ENCODE measurements around the gene ZNF618. TPM values are rescaled to one million over a fixed set of nuclear protein-coding genes. Genes with fewer than 3 reads are reported as not detected.

ZNF618 gene
- polyA plus RNA-seq, 1 of the 3 experiments (the other 2 are of a cell fraction): 6.2 TPM

- 100% methylated on average over 5 of the region's 14 CpGs for WGBS (ENCODE audit: low lambda C conversion rate)
- H3K9me3 ChIP-seq: no peaks in the 10 kb centered on the region
- no peak overlapping the region for H3K4me3 ChIP-seq (ENCODE audit: low read depth in 2 of 2, low read length in 1 of 2)
- no peaks in the 10 kb centered on the region for H3K27me3 ChIP-seq (ENCODE audit: insufficient read depth)
- no peaks in the 10 kb centered on the region for H3K9me2 ChIP-seq
- no peak overlapping the region for H3K4me2 ChIP-seq
- H2AFZ ChIP-seq (ENCODE audit: low read depth): no peak overlapping the region
- POLR2A ChIA-PET: no interaction called here
- H3K79me2 ChIP-seq (ENCODE audit: insufficient read depth): no peaks in the 10 kb centered on the region
- no peak for TF ChIP-seq USF2 (IDR thresholded peaks at IDR 0.05; ENCODE audit: borderline replicate concordance, low read depth, low read length)
- TF ChIP-seq RFX5 (IDR thresholded peaks at IDR 0.05; ENCODE audit: low read length): no peak
- no peak for TF ChIP-seq POLR2AphosphoS5 (IDR thresholded peaks at IDR 0.05; ENCODE audit: low read depth, low read length)
- TF ChIP-seq NFIC (IDR thresholded peaks at IDR 0.05; ENCODE audit: borderline replicate concordance): no peak
- TF ChIP-seq SMC3 (IDR thresholded peaks at IDR 0.05; ENCODE audit: low read depth, low read length): no peak
- TF ChIP-seq MXI1 (IDR thresholded peaks at IDR 0.05; ENCODE audit: low read depth, low read length): no peak
- TF ChIP-seq, protein P1, sequence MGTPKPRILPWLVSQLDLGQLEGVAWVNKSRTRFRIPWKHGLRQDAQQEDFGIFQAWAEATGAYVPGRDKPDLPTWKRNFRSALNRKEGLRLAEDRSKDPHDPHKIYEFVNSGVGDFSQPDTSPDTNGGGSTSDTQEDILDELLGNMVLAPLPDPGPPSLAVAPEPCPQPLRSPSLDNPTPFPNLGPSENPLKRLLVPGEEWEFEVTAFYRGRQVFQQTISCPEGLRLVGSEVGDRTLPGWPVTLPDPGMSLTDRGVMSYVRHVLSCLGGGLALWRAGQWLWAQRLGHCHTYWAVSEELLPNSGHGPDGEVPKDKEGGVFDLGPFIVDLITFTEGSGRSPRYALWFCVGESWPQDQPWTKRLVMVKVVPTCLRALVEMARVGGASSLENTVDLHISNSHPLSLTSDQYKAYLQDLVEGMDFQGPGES (IDR thresholded peaks at IDR 0.05; ENCODE audit: low read depth, low read length): no peak
- no peak for TF ChIP-seq TAF1 (IDR thresholded peaks at IDR 0.05; ENCODE audit: borderline replicate concordance, low read depth, low read length)
- TF ChIP-seq CHD2 (IDR thresholded peaks at IDR 0.05; ENCODE audit: low read length, partially characterized antibody): no peak
- TF ChIP-seq NRF1 (IDR thresholded peaks at IDR 0.05; ENCODE audit: low read depth, low read length): no peak
- TF ChIP-seq, protein P2, sequence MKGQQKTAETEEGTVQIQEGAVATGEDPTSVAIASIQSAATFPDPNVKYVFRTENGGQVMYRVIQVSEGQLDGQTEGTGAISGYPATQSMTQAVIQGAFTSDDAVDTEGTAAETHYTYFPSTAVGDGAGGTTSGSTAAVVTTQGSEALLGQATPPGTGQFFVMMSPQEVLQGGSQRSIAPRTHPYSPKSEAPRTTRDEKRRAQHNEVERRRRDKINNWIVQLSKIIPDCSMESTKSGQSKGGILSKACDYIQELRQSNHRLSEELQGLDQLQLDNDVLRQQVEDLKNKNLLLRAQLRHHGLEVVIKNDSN (IDR thresholded peaks at IDR 0.05; ENCODE audit: borderline replicate concordance, low read depth): no peak
- no peak for TF ChIP-seq TCF12 (IDR thresholded peaks at IDR 0.05)
- TF ChIP-seq MEF2A (IDR thresholded peaks at IDR 0.05; ENCODE audit: borderline replicate concordance, low read depth): no peak
- H3F3A ChIP-seq (replicated peaks; ENCODE audit: insufficient read depth): no peaks in the 10 kb centered on the region
- H3K27ac ChIP-seq (ENCODE audit: low read depth in 2 of 2, low read length in 1 of 2): no peak overlapping the region; a peak in 1 of 4 replicates
- DNase-seq: no peak
- CTCF ChIA-PET: interaction anchor here (1.2 to 1.3 kb wide), 2 partner anchors 126 to 195 kb away, joined by 3 to 4 read pairs; partner anchors contain the start of gene ZNF618
- H4K20me1 ChIP-seq (ENCODE audit: insufficient read depth): no peaks in the 10 kb centered on the region
- H3K9ac ChIP-seq: no peak overlapping the region
- peaks cover 0 to 44% of the 10 kb centered on the region in 2 experiments; a peak in 1 of 4 replicates for H3K4me1 ChIP-seq (ENCODE audit: control insufficient read depth in 1 of 2, insufficient read depth in 2 of 2, low read depth in 1 of 2, low read length in 1 of 2)
- peaks cover 14 to 42% of the 10 kb centered on the region in 2 experiments for H3K36me3 ChIP-seq (replicated peaks in 1 of 2; ENCODE audit: control insufficient read depth in 1 of 2, insufficient read depth in 2 of 2, low read length in 1 of 2)
These were observed 126.3 kb downstream of the ZNF618 start for GRCh38 chr9:114002271-114002985.

DNA sequence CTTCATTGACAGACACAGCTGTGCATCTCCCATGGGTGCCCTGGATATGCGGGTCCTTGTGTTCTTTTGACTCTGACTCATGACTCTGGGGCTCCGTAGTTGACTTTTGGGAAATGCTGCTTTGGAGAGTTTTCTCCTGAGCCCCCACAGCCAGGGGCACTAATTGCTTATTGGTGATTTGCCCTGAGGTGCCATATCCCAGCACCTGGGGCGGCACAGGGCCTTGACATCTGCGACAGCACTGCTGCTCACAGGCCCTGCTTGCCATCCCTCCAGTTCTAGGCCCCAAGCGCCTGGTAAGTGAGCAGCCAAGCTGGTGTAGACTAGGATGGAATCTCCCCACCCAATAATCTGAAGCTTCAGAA is 126.9 kb downstream of the ZNF618 start:
- Histone ChIP-seq H3K9ac (no peak overlapping the region), H3K79me2 (ENCODE audit: insufficient read depth) (no peaks in the 10 kb centered on the region), H3K36me3 (replicated peaks in 1 of 2; ENCODE audit: control insufficient read depth in 1 of 2, insufficient read depth in 2 of 2, low read length in 1 of 2) (peaks cover 16 to 46% of the 10 kb centered on the region in 2 experiments), H3K4me3 (ENCODE audit: low read depth in 2 of 2, low read length in 1 of 2) (no peak overlapping the region), H3K9me3 (no peaks in the 10 kb centered on the region), H2AFZ (ENCODE audit: low read depth) (no peak overlapping the region), H4K20me1 (ENCODE audit: insufficient read depth) (no peaks in the 10 kb centered on the region), H3K9me2 (no peaks in the 10 kb centered on the region), H3K4me2 (no peak overlapping the region), H3K27ac (ENCODE audit: low read depth in 2 of 2, low read length in 1 of 2) (no peak overlapping the region), H3K4me1 (ENCODE audit: control insufficient read depth in 1 of 2, insufficient read depth in 2 of 2, low read depth in 1 of 2, low read length in 1 of 2) (peaks cover 0 to 39% of the 10 kb centered on the region in 2 experiments; a peak in 1 of 4 replicates), H3K27me3 (ENCODE audit: insufficient read depth) (no peaks in the 10 kb centered on the region), H3F3A (replicated peaks; ENCODE audit: insufficient read depth) (no peaks in the 10 kb centered on the region)
- ChIA-PET POLR2A (no interaction called here), CTCF (interaction anchor here (1.3 kb wide), 1 partner anchor 195 kb away, joined by 4 read pairs; no protein-coding TSS in a partner anchor)
- WGBS (ENCODE audit: low lambda C conversion rate): 100% methylated on average over 3 of the region's 5 CpGs
- DNase-seq: no peak
- TF ChIP-seq FOXM1 (IDR thresholded peaks at IDR 0.05; ENCODE audit: low read depth) (no peak), CTCF (IDR thresholded peaks at IDR 0.05) (no peak), EP300 (IDR thresholded peaks at IDR 0.05; ENCODE audit: borderline replicate concordance in 1 of 2, low read depth in 1 of 2, low read length in 1 of 2) (no peak), TEAD4 (IDR thresholded peaks at IDR 0.05; ENCODE audit: borderline replicate concordance, insufficient read depth) (no peak), SIN3A (IDR thresholded peaks at IDR 0.05; ENCODE audit: borderline replicate concordance, low read depth, low read length) (no peak), TCF12 (IDR thresholded peaks at IDR 0.05) (no peak), USF2 (IDR thresholded peaks at IDR 0.05; ENCODE audit: borderline replicate concordance, low read depth, low read length) (no peak), ELF1 (IDR thresholded peaks at IDR 0.05) (no peak)
- TF ChIP-seq, protein P2 (IDR thresholded peaks at IDR 0.05; ENCODE audit: borderline replicate concordance, low read depth): no peak
